Mammary epithelial cell (primary cell): ENCODE data around the gene TFF2.

ENCODE experiments used
- EZH2 ChIP-seq: IDR thresholded peaks from 2 replicates; pipeline ENCODE4 v1.6.1; 2012; ENCODE audit warnings: low read length, inconsistent platforms, borderline replicate concordance
- TF ChIP-seq, protein P1 (sequence below), 2 donors: IDR thresholded peaks in 1 of 2; conservative IDR thresholded peaks in 1 of 2; 2 replicates each; pipeline ENCODE4 v1.5.1; 2011 to 2012; ENCODE audit warnings: inconsistent platforms in 2 of 2, low read length in 2 of 2, mild to moderate bottlenecking in 2 of 2, control low read depth in 1 of 2, low read depth in 1 of 2; ENCODE audit not compliant: insufficient read depth in 1 of 2; ENCODE audit errors: extremely low read depth in 1 of 2

DNA sequence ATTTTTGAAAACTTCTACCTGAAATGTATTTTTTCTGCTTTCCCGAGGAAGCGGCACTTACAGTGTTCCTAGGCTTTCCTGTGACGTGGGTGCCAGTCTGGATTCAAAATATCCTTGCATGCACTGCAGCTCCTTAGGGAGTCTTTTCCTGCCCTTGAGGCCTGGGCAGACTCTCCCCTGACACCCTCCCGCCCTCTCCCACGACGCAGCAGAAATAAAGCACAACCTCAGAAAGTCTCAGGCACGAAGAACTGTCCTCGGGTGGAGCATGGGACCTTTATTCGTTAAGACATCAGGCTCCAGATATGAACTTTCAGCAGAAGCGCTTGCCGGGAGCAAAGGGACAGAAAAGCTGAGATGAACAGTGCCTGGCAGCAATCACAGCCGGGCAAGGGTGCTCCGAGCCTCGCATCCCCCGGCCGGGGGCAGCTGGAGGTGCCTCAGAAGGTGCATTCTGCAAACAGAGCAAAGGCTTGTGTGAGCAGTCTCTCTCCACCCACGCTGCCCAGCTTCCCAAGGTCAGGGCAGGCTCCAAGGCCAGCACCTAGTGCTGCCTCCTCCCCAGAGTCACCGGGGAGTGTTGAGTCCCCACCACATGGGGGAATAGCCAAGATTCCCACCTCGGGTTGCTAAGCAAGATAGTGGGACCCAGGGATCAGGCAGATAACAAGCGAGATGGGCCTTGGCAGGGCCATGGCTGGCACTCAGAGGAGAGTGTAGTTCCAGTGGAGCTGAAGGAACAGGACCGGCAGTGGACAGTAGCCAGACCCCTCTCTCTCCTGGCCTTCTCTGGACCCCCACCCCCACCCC, 38.8 kb downstream of the TFF2 start:
- TF ChIP-seq, protein P1, sequence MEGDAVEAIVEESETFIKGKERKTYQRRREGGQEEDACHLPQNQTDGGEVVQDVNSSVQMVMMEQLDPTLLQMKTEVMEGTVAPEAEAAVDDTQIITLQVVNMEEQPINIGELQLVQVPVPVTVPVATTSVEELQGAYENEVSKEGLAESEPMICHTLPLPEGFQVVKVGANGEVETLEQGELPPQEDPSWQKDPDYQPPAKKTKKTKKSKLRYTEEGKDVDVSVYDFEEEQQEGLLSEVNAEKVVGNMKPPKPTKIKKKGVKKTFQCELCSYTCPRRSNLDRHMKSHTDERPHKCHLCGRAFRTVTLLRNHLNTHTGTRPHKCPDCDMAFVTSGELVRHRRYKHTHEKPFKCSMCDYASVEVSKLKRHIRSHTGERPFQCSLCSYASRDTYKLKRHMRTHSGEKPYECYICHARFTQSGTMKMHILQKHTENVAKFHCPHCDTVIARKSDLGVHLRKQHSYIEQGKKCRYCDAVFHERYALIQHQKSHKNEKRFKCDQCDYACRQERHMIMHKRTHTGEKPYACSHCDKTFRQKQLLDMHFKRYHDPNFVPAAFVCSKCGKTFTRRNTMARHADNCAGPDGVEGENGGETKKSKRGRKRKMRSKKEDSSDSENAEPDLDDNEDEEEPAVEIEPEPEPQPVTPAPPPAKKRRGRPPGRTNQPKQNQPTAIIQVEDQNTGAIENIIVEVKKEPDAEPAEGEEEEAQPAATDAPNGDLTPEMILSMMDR (conservative IDR thresholded peaks at IDR 0.05 in 1 of 2, IDR thresholded peaks at IDR 0.05 in 1 of 2; ENCODE audit: extremely low read depth in 1 of 2, insufficient read depth in 1 of 2, low read depth in 1 of 2, low read length in 2 of 2), result no peak
- no peak for TF ChIP-seq EZH2
